Stimulated activated naive CD8-positive, alpha-beta T cell treated with anti-CD3 and anti-CD28 coated beads, Interleukin-15, Interleukin-2, amounts not matched to agents 100 ng/mL and 50 ng/mL, for 24 hours (primary cell): Measurements from ENCODE around the gene FGD3.

Experiments
- H3K27ac Mint-ChIP-seq: one replicate; pipeline ENCODE4 v1.8.0; 2021; ENCODE audit warnings: mild to moderate bottlenecking, mixed read lengths
- H3K27me3 Mint-ChIP-seq: one replicate; pipeline ENCODE4 v1.8.0; 2021; ENCODE audit warnings: mixed read lengths
- H3K36me3 Mint-ChIP-seq: one replicate; pipeline ENCODE4 v1.8.0; 2021; ENCODE audit warnings: low read depth, mixed read lengths
- H3K4me1 Mint-ChIP-seq: one replicate; pipeline ENCODE4 v1.8.0; 2021; ENCODE audit warnings: low read depth, mixed read lengths
- H3K4me3 Mint-ChIP-seq: one replicate; pipeline ENCODE4 v1.8.0; 2021; ENCODE audit warnings: mild to moderate bottlenecking, mixed read lengths
- H3K9me3 Mint-ChIP-seq: one replicate; pipeline ENCODE4 v1.8.0; 2021; ENCODE audit warnings: mixed read lengths

FGD3 gene

DNA sequence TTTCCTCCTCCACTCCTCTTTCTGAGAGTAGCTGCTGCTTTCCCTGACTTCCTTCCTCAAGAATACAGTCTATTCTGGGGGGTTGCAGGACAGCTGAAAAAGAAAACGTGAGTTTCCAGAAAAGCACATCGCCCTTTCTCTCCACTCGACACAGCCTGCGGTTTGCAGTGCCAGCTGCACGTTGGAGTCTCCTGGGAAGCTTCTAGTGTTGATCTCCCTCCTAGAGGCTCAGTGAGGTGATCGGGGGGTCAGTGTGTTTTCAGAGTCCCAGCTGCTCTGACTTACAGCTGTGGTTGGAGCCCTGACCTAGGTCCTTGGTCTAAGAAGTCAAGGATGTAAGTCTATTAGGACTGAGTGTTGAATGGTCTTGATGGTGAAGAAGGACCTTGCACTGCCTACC, 86.2 kb downstream of the FGD3 start:
- no peaks in the 10 kb centered on the region for H3K27me3 Mint-ChIP-seq
- H3K4me3 Mint-ChIP-seq: no peak overlapping the region
- H3K9me3 Mint-ChIP-seq: no peaks in the 10 kb centered on the region
- H3K27ac Mint-ChIP-seq: no peak overlapping the region
- H3K4me1 Mint-ChIP-seq: peaks cover 60% of the 10 kb centered on the region
- peaks cover 34% of the 10 kb centered on the region for H3K36me3 Mint-ChIP-seq

DNA sequence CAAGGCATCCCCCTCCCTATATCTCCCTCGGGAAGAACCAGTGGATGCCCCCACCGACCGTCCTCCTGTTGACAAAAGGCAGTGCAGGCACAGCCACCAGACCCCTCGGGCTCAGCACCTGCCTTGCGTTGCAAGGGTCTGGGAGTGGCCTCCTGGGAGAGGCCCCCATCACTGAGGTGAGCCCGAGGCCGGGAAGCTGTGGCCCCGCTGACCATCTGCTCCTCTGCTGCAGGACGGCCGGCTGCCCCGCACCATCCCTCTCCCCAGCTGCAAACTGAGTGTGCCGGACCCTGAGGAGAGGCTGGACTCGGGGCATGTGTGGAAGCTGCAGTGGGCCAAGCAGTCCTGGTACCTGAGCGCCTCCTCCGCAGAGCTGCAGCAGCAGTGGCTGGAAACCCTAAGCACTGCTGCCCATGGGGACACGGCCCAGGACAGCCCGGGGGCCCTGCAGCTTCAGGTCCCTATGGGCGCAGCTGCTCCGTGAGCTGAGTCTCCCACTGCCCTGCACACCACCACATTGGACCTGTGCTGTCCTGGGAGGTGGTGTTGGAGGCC, 87.9 kb downstream of the FGD3 start:
- H3K4me3 Mint-ChIP-seq: no peak overlapping the region
- H3K4me1 Mint-ChIP-seq: peaks cover 46% of the 10 kb centered on the region
- H3K27ac Mint-ChIP-seq: no peak overlapping the region
- no peaks in the 10 kb centered on the region for H3K9me3 Mint-ChIP-seq
- peaks cover 26% of the 10 kb centered on the region for H3K36me3 Mint-ChIP-seq
- H3K27me3 Mint-ChIP-seq: no peaks in the 10 kb centered on the region

DNA sequence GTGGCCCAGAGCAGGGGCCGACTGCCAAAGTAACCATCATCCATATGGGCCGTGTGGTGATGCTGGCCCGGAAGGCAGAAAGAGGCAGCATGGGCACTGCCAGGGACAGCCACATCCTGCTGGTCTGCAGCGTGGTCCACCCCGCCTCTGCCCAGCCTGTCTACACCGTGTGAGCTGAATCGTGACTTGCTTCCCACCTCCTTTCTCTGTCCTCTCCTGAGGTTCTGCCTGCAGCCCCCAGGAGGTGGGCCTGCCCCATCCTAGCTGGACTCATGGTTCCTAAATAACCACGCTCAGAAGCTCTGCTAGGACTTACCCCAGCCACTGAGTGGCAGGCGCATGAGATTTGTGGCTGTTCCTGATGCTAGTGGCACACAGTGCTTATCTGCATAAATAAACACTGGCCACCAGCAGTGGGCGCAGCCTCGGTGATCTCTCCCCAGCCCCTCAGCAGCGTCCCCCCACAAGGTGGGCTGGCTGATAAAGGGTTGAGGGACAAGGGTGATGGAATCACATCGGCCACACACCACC, 88.6 kb downstream of the FGD3 start:
- no peaks in the 10 kb centered on the region for H3K27me3 Mint-ChIP-seq
- H3K4me3 Mint-ChIP-seq: no peak overlapping the region
- H3K36me3 Mint-ChIP-seq: peaks cover 21% of the 10 kb centered on the region
- no peak overlapping the region for H3K27ac Mint-ChIP-seq
- no peaks in the 10 kb centered on the region for H3K9me3 Mint-ChIP-seq
- H3K4me1 Mint-ChIP-seq: peaks cover 43% of the 10 kb centered on the region

- Mint-ChIP-seq H3K27me3 (no peaks in the 10 kb centered on the region), H3K4me3 (no peak overlapping the region), H3K9me3 (no peaks in the 10 kb centered on the region), H3K36me3 (peaks cover 14% of the 10 kb centered on the region), H3K27ac (peak overlapping the region; percentile 63), H3K4me1 (peaks cover 44% of the 10 kb centered on the region)
Observed at GRCh38 chr9:93036887-93037475, 89.7 kb downstream of the FGD3 start.

GRCh38 chr9:93037476-93037971, 90.2 kb downstream of the FGD3 start:
- Mint-ChIP-seq H3K4me1 (peaks cover 42% of the 10 kb centered on the region), H3K27me3 (no peaks in the 10 kb centered on the region), H3K4me3 (no peak overlapping the region), H3K9me3 (no peaks in the 10 kb centered on the region), H3K27ac (no peak overlapping the region), H3K36me3 (peaks cover 8% of the 10 kb centered on the region)

- H3K4me3 Mint-ChIP-seq: no peak overlapping the region
Observed at GRCh38 chr9:93038918-93039317, 91.6 kb downstream of the FGD3 start.

DNA sequence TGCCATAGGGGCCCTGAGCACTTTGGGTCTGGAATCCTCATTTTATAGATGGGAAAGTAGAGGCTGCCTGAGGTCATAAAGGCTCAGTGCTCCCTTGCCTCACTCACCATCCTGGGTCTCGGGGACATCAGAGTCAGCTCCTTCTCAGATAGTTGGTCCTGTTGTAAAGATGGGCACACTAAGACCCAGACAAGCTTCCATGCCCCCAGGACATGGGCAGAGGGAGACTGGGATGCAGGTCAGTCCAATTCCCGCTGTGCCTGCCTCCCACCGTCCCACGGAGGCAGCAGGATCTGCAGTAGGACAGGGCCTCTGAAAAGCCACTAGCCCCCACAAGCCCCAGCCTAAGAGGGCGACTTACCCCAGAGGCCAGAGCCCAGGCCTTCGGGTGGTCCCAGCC, 92.1 kb downstream of the FGD3 start:
- H3K27me3 Mint-ChIP-seq: no peaks in the 10 kb centered on the region
- H3K9me3 Mint-ChIP-seq: no peaks in the 10 kb centered on the region
- H3K4me3 Mint-ChIP-seq: no peak overlapping the region
- H3K36me3 Mint-ChIP-seq: no peaks in the 10 kb centered on the region
- H3K27ac Mint-ChIP-seq: no peak overlapping the region
- H3K4me1 Mint-ChIP-seq: peaks cover 51% of the 10 kb centered on the region

More at GRCh38 chr9:93038918-93039317, 91.6 kb downstream of the FGD3 start:
- peaks cover 50% of the 10 kb centered on the region for H3K4me1 Mint-ChIP-seq
- no peaks in the 10 kb centered on the region for H3K27me3 Mint-ChIP-seq
- H3K9me3 Mint-ChIP-seq: no peaks in the 10 kb centered on the region
- peaks cover 1% of the 10 kb centered on the region for H3K36me3 Mint-ChIP-seq
- no peak overlapping the region for H3K27ac Mint-ChIP-seq

DNA sequence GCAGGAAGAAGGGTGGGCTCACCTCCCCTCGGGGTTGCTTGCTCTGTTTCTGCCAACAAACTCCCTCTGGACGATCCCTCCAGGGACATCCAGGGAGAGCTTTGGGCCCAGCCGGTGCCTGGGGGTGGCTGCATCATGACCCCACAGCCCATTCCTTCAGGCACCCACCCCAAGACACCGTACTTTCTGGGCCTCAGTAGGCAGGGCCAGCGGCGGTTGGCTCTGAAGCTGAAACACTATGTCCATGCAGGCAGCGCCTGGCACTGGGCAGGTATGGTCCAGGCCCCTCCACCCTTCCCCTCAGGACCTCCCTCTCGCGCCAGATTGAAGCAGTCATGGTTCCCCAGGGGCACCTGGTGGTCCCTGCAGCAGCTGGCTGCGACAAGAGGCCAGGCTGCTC, 92.7 kb downstream of the FGD3 start:
- H3K9me3 Mint-ChIP-seq: no peaks in the 10 kb centered on the region
- H3K4me3 Mint-ChIP-seq: no peak overlapping the region
- no peaks in the 10 kb centered on the region for H3K27me3 Mint-ChIP-seq
- H3K27ac Mint-ChIP-seq: peak overlapping the region; percentile 11
- H3K36me3 Mint-ChIP-seq: no peaks in the 10 kb centered on the region
- peaks cover 51% of the 10 kb centered on the region for H3K4me1 Mint-ChIP-seq

- Mint-ChIP-seq H3K27ac (no peak overlapping the region), H3K4me3 (no peak overlapping the region), H3K36me3 (no peaks in the 10 kb centered on the region), H3K27me3 (no peaks in the 10 kb centered on the region), H3K9me3 (no peaks in the 10 kb centered on the region), H3K4me1 (peaks cover 51% of the 10 kb centered on the region)
Observed at GRCh38 chr9:93040409-93040808, 93.1 kb downstream of the FGD3 start.

DNA sequence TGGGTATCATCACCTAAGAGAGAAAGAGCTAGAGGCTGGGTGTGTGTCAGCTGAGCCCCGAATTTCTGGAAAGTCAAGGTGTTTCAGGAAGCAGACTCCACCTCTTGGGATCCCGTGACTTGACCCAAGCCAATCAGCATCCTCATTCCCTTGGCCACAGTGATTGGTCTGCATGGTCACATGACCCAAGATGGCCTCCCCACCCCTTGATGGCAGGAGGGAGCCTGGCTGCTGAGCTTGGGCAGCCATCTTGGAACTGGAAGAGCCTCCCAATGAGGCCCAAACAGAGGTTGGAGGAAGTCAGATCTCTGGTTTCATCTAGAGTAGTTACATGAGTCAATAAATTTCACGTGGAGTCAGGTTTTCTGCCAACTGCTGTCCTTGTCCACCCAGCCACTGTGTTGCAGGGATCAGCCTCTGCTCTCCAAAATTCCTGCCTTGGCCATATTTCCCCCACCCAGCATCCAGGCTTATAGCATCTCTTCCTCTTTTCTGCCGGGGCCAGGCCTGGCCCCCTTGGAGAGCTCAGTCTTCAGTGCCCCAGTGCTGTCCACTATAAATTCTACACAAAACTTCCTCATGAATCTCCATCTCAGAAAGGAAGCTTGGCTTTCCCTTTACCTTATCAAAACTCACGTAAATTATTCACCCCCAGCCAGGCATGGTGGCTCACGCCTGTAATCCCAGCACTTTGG, 93.9 kb downstream of the FGD3 start:
- H3K4me3 Mint-ChIP-seq: no peak overlapping the region

DNA sequence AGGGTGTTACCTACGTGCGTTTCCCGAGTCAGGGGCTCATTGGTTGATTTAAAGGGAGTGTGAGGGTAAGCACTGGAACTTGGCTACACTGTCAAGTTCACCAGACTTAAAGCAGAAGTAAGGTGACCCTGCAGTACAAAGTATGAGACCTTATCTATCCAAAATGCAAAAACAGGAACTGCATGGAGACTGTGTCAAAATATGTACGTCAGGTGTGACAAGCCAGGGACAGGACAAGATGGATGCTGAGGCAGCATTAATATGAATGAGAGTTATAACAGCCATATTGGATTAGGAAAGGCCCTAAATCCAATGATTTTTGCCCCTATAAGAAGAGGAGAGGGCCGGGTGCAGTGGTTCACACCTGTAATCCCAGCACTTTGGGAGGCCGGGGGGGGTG, 95.8 kb downstream of the FGD3 start:
- Mint-ChIP-seq H3K4me3 (no peak overlapping the region), H3K27me3 (no peaks in the 10 kb centered on the region), H3K4me1 (peaks cover 30% of the 10 kb centered on the region), H3K9me3 (no peaks in the 10 kb centered on the region), H3K27ac (peak overlapping the region; percentile 23), H3K36me3 (no peaks in the 10 kb centered on the region)

More for the DNA sequence above, 93.9 kb downstream of the FGD3 start:
- Mint-ChIP-seq H3K27me3 (no peaks in the 10 kb centered on the region), H3K36me3 (no peaks in the 10 kb centered on the region), H3K27ac (peak overlapping the region; percentile 36), H3K9me3 (no peaks in the 10 kb centered on the region), H3K4me1 (peaks cover 44% of the 10 kb centered on the region)

- no peaks in the 10 kb centered on the region for H3K9me3 Mint-ChIP-seq
- H3K4me1 Mint-ChIP-seq: peaks cover 28% of the 10 kb centered on the region
- no peaks in the 10 kb centered on the region for H3K27me3 Mint-ChIP-seq
- H3K27ac Mint-ChIP-seq: no peak overlapping the region
- no peaks in the 10 kb centered on the region for H3K36me3 Mint-ChIP-seq
- H3K4me3 Mint-ChIP-seq: no peak overlapping the region
Observed at GRCh38 chr9:93045521-93045920, 98.2 kb downstream of the FGD3 start.

DNA sequence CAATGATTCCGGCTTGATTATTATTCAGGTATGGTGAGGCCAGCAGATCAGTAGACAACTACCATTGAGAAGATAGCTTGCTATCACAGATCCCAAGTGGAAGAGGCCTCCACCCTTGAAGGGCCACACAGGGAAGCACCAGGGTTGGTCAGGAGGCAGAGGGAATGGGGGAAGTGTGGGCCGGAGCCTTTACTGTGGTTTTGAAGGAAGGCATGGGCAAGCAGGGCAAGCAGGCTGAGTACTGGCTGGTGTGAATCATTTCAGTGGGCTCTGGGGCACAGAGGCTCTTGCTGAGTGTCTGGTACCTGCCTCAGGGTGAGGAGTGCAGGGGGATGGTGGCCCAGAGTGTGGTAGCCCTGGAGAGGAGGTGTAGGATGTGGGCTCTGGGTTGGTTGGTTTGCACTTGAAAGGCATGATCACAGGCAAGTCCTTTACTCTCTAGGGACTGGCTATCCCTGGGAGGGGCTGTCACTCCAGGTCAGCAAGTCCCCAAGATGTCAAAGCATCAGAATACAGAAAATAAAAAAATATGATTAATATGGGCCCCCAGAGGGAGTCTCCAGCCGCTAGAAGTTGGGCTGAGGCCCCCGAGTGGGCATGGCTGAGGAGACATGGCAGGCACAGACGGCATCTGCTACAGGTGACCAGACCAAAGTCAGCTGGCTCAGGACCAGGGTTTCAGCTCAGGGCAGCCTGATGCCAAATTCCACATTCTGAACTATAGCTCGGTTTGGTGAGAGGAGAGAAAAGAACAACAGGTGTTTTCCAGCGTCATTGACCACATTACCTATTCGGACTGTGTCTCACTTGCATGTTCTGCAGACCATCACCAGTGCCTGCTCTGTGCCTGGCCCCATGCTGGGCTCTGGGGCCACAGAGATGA, 101.5 kb downstream of the FGD3 start:
- Mint-ChIP-seq H3K4me3 (no peak overlapping the region), H3K9me3 (no peaks in the 10 kb centered on the region), H3K27me3 (no peaks in the 10 kb centered on the region), H3K27ac (no peak overlapping the region), H3K36me3 (no peaks in the 10 kb centered on the region), H3K4me1 (peaks cover 10% of the 10 kb centered on the region)

- Mint-ChIP-seq H3K27ac (no peak overlapping the region), H3K27me3 (no peaks in the 10 kb centered on the region), H3K9me3 (no peaks in the 10 kb centered on the region), H3K4me1 (peaks cover 15% of the 10 kb centered on the region), H3K36me3 (no peaks in the 10 kb centered on the region), H3K4me3 (no peak overlapping the region)
Observed at GRCh38 chr9:93049491-93049890, 102.2 kb downstream of the FGD3 start.
